Astrocyte (in vitro differentiated cells and primary cell): ENCODE results near the gene DDR1.

Experiments used
- CTCF ChIP-seq: IDR thresholded peaks from 2 replicates; pipeline ENCODE4 v1.5.1; 2011; ENCODE audit warnings: low read depth, mild to moderate bottlenecking, inconsistent platforms, low read length, moderate library complexity; ENCODE audit not compliant: insufficient read depth
- EZH2 ChIP-seq: IDR thresholded peaks from 2 replicates; pipeline ENCODE4 v1.6.1; 2012; ENCODE audit warnings: mild to moderate bottlenecking, low read length, inconsistent platforms; ENCODE audit not compliant: insufficient read depth

DNA sequence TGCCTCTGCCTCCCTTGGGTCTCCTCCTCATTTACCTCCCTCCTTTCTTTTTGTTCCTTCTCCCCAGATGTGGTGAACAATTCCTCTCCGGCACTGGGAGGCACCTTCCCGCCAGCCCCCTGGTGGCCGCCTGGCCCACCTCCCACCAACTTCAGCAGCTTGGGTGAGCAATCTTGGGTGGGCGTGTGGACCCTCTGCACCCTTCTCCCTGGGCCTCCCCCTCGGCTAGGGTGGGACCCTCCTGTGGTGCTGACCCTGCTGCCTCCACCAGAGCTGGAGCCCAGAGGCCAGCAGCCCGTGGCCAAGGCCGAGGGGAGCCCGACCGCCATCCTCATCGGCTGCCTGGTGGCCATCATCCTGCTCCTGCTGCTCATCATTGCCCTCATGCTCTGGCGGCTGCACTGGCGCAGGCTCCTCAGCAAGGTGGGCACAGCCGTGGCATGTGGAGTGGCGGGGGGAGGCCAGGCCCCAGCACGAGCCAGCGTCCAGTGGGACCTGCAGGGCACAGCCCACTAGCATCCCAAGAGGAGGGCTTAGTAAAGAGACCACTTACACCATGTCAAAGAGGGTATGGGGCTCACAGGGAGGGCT is 8.8 kb downstream of the DDR1 start:
- no peak for TF ChIP-seq CTCF
- no peak for TF ChIP-seq EZH2
